MV-4-11 (cell line): ENCODE data around the gene THOP1.

Source experiments
- DNase-seq: peaks from one replicate; lab custom pipeline; 2025; lab: John Stamatoyannopoulos, UW

Gene THOP1

GRCh38 chr19:2854849-2855248, 69.5 kb downstream of the THOP1 start:
- no peak for DNase-seq

GRCh38 chr19:2856457-2857050, 71.3 kb downstream of the THOP1 start:
- DNase-seq, result no peak

- DNase-seq, result no peak
Measured at GRCh38 chr19:2858864-2859263, 73.6 kb downstream of the THOP1 start.

- DNase-seq, result no peak
Measured at GRCh38 chr19:2863816-2864215, 78.5 kb downstream of the THOP1 start.
